HG02759 (cell line): Measurements from ENCODE around the gene FAM177A1.
"Not testable (repeated sequence)": the region's sequence is repeated elsewhere in the genome, so short reads cannot be mapped to it uniquely, and the experiment has no call there.

Experiments
- ATAC-seq: cut with Tn5 transposase; IDR thresholded peaks from one replicate; pipeline ENCODE4 v1.9.1; 2021; ENCODE audit warnings: mild to moderate bottlenecking, moderate library complexity; ENCODE audit not compliant: unreplicated experiment

FAM177A1 gene

GRCh38 chr14:35061113-35061791, 15.2 kb downstream of the FAM177A1 start:
- not testable (repeated sequence) for ATAC-seq

DNA sequence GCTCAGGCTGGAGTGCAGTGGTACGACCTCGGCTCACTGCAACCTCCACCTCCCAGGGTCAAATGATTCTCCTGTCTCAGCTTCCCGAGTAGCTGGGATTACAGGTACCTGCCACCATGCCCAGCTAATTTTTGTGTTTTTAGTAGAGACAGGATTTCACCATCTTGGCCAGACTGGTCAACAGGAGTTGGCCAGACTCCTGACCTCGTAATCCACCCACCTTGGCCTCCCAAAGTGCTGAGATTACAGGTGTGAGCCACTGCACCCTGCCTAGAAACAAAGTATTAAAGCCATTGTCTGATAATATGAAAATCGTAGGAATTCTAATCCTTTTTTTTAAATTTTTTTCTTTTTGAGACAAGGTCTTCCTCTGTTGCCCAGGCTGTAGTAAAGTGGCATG, 19.7 kb downstream of the FAM177A1 start:
- ATAC-seq = not testable (repeated sequence)

DNA sequence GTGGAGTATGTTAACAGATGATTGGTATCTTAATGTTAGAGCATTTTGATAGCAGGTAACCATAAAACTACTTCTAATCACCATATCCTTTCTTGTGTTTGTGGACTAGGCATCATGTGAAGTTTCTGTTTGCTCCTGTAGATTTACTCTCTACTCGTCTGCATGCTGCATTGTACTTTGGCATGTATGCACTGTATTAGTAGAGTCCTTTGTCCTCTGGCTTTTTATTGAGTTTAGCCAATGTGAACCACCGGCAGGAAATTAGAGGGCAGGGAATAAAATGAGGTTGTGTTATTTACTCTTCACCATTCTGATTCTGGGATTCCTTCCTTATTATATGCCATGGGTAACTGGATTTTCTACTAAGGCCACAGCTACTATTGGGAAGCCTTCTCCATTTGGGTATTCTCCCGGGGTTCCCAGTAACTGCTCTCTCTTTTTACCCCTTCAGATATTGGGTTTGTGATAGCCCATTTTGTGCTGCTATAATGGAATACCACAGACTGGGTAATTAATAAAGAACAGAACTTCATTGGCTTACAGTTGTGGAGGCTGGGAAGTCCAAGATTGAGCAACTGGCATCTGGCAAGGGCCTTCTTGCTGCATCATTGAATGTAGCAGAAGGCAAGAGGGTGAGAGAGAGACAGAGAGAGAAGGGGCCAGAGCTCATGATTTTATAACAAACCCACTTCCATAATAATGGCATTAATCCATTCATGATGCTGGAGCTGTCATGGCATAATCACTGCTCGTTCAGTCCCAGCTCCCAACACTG, 22.4 kb downstream of the FAM177A1 start:
- ATAC-seq = no peak

GRCh38 chr14:35072226-35072625, 26.2 kb downstream of the FAM177A1 start:
- ATAC-seq = no peak

GRCh38 chr14:35073486-35073885, 27.4 kb downstream of the FAM177A1 start:
- no peak for ATAC-seq

- no peak for ATAC-seq
Measured at GRCh38 chr14:35078082-35078481, 32.0 kb downstream of the FAM177A1 start.

- no peak for ATAC-seq
Measured at GRCh38 chr14:35079742-35080141, 33.7 kb downstream of the FAM177A1 start.

DNA sequence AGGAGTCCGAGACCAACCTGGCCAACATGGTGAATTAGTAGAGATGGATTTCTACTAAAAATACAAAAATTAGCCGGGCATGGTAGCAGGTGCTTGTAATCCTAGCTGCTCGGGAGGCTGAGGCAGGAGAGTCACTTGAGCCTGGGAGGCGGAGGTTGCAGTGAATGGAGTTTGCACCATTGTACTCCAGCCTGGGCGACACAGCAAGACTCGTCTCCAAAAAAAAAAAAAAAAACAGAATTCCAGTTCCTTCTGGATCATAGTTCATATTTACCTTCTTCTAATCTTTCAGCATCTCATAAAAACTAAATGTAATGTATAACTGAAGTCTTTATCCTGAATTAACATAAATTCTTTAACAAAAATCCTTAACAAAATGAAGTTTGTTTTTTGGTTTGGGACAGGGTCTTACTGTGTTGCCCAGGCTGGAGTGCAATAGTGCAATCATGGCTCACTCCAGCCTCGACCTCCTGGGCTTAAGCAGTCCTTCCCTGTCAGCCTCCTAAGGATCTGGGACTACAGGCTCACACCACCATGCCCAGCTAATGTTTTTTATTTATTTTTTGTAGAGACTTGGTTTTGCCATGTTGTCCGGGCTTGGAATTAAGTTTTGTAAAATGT, 37.6 kb downstream of the FAM177A1 start:
- ATAC-seq = no peak

- no peak for ATAC-seq
Measured at GRCh38 chr14:35085441-35085840, 39.4 kb downstream of the FAM177A1 start.

GRCh38 chr14:35088514-35088913, 42.4 kb downstream of the FAM177A1 start:
- no peak for ATAC-seq

- not testable (repeated sequence) for ATAC-seq
Measured at GRCh38 chr14:35094645-35095044, 48.6 kb downstream of the FAM177A1 start.

DNA sequence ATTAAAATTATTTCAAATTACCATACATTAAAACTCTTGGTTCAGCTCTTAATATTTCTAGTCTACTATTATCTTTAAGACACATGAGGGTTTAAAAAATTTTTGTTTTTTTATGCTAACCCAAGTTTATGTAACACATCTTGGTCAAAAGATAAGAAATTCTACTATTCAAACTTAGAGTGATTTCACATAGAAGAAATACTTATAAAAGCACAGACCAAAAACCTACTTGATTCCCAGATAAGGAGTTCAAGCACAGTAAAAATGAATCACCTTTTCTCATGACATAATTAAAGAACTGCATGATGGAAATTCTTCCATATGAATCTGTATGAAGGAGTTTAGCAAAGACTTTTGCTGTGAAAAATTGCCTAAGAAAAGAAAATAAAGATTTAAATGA, 61.8 kb downstream of the FAM177A1 start:
- ATAC-seq = no peak

- no peak for ATAC-seq
Measured at GRCh38 chr14:35112641-35113040, 66.6 kb downstream of the FAM177A1 start.

DNA sequence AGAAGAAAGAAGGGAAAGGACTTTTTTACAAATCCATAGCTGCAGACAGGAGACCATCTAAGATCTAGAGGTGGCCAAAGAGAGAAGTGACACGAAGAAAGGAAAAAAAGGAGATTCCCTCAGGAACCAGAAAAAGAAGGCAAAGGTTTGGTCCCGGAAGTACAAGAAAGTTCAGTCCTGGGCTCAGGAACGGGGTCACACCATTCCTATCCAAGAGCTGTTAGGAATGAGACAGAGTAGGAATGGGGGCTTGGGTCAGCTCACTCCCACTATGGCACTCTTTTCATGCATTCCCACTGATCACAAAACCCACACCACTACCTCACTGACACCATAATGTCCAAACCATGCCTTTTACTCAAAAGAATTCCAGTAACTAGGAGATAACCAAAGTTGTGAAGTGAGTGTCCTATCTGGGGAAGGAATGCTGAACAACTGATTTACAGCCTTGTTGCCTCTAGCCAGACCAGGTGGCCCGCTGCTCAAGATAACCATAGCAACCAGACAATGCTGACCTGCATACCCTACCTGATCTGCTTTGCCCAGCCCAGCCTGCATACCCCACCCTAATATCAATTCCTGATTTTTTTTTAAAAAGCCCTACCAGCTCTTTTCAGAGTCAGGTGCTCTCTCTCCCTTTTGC, 67.4 kb downstream of the FAM177A1 start:
- ATAC-seq = no peak

DNA sequence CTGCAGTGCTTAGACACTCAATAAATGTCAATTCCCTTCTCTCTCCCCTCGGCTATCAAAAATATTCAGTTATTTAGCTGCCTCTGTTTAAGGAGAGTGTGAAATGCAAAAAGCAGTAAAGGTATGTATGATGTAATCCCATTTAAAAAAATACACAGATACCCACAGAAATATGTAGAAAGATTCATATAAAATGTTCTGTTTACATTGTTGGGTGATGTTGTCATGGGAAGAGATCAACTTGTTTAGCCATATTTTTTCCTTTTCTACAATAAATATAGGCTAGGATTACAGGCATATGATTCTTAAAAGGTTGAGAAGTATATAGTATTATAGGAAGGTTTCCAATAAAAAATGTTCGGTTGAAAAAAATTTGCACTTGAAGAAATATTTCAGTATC, 68.0 kb downstream of the FAM177A1 start:
- ATAC-seq = no peak

- ATAC-seq = no peak
Measured at GRCh38 chr14:35116242-35116641, 70.2 kb downstream of the FAM177A1 start.

GRCh38 chr14:35117112-35117511, 71.0 kb downstream of the FAM177A1 start:
- no peak for ATAC-seq

- ATAC-seq = no peak
Measured at GRCh38 chr14:35121026-35121886, 75.2 kb downstream of the FAM177A1 start.

GRCh38 chr14:35121887-35122695, 76.0 kb downstream of the FAM177A1 start, which contains the start of the genes PPP2R3C and PRORP:
Gene PPP2R3C, minus strand, starts transcription at chr14:35121990. Its CDS starts 31 bp downstream, at chr14:35121959.
Gene PRORP, plus strand, starts transcription at chr14:35122552. Its CDS starts 694 bp downstream, at chr14:35123246.
- peak; percentile 88 for ATAC-seq
